Measurements from ENCODE around the gene UBQLN4.

UBQLN4 gene

DNA sequence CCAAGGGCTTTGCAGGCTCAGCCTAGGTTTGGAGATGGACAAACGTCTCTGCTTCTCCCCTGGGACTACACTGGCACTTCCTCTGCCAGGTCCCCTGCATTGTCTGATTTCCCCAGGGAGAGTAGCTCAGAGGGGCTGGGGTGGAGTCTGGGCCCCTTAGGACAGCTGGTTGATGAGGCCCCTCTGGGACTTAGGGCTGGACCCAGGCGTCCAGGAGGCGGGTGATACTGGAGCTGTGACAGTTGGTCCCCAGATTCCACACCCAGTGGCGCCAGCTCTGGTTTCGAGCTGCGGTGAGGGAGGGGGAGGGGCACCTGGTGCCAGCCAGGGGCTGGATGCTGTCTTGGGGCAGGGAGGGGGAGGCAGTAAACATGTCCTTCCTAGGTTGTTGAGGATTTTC is 36.1 kb upstream of the UBQLN4 start:
- DNase-seq (ENCODE audit: low read depth), result no peak

DNA sequence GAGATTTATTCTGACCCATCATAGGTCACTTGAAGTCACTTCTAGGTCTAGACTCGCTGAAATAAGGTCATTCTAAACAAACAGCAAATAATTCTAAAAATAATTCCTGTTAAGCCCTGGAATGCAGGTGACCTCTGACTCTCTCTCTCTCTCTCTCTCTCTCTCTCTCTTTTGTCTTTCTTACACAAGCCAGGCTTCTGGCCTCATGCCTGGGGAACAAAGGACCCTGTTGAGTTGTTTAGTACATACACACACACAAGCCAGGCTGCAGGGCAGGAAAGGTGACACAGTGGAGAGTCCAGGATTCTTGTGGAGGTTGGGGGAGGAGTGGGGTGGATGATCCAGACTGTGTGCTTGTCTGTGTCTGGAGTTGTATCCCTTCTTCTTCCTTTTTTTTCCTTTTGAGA is 32.7 kb upstream of the UBQLN4 start:
- H3K4me3 ChIP-seq (ENCODE audit: low read length), result no peak overlapping the region
- peak; percentile 77 for DNase-seq (ENCODE audit: low read depth)
- TF ChIP-seq CTCF (conservative IDR thresholded peaks at IDR 0.05; ENCODE audit: low read depth, low read length), result no peak

More for the DNA sequence above, 36.1 kb upstream of the UBQLN4 start:
- no peak overlapping the region for H3K4me3 ChIP-seq (ENCODE audit: low read length)
- TF ChIP-seq CTCF (conservative IDR thresholded peaks at IDR 0.05; ENCODE audit: low read depth, low read length), result no peak

GRCh38 chr1:156083800-156084790 is 30.5 kb upstream of the UBQLN4 start:
- DNase-seq (ENCODE audit: low read depth), result no peak
- peak overlapping the region; percentile 88 for H3K4me3 ChIP-seq (ENCODE audit: low read length)
- no peak for TF ChIP-seq CTCF (conservative IDR thresholded peaks at IDR 0.05; ENCODE audit: low read depth, low read length)

DNA sequence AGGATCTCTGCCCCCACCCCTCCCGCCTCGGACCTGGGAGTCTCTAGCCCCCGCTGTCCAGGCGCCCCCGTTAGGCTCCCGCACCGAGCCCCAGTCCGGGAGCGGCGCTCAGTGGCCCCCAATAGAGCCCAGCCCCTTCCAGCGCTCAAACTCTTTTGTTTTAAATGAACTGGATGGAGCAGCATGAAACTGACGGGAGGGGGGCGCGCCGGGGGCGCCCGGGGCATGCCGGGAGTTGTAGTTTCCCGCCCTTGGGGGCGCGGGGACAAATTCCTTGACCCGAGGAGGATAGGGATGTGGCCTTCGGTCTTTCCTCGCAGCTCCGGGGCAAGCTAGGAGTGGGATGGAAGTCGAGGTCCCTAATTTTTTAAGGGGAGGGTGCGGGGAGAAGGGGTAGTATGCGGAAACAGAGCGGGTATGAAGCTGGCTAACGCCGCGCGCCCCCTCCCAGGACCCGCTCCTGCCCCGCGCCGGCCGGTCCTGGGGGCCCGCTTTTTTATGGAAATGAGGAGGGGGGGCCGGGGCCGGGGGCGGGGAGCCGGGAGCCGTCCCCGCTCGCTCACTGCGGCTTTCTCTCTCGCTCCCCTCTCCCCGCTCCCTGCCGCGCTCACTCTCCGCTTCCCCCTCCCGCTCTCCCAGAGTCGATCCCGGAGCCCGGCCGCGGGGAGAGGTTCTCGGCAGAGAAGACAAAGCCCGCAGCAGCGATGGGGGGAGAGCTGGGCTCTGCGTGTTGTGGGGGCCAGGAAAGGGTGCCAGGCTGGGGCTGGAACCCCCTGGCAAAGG is 28.9 kb upstream of the UBQLN4 start, which contains the start of gene MEX3A:
TSS of gene MEX3A (minus strand) at position 157 of the 783 bp plus-strand sequence. CDS start 467 bp downstream, outside the sequence.
- DNase-seq (ENCODE audit: low read depth), result no peak
- peak within 1 kb of the TSS; percentile 88 for H3K4me3 ChIP-seq (ENCODE audit: low read length)
- no peak for TF ChIP-seq CTCF (conservative IDR thresholded peaks at IDR 0.05; ENCODE audit: low read depth, low read length)

GRCh38 chr1:156081917-156082308 is 28.3 kb upstream of the UBQLN4 start:
- no peak for DNase-seq (ENCODE audit: low read depth)

More at GRCh38 chr1:156081917-156082308, 28.3 kb upstream of the UBQLN4 start:
- TF ChIP-seq CTCF (conservative IDR thresholded peaks at IDR 0.05; ENCODE audit: low read depth, low read length), result no peak
- H3K4me3 ChIP-seq (ENCODE audit: low read length), result peak overlapping the region; percentile 88
